HG03025 (cell line): ENCODE results near the gene ENTHD1.
"Not testable (repeated sequence)": the region's sequence is repeated elsewhere in the genome, so short reads cannot be mapped to it uniquely, and the experiment has no call there.

Source experiments
- ATAC-seq: cut with Tn5 transposase; IDR thresholded peaks from one replicate; pipeline ENCODE4 v1.9.1; 2021; ENCODE audit warnings: mild to moderate bottlenecking, moderate library complexity; ENCODE audit not compliant: unreplicated experiment, low FRiP score

The ENTHD1 gene

GRCh38 chr22:39901565-39902146 lies 8.1 kb upstream of the ENTHD1 start:
- no peak for ATAC-seq

DNA sequence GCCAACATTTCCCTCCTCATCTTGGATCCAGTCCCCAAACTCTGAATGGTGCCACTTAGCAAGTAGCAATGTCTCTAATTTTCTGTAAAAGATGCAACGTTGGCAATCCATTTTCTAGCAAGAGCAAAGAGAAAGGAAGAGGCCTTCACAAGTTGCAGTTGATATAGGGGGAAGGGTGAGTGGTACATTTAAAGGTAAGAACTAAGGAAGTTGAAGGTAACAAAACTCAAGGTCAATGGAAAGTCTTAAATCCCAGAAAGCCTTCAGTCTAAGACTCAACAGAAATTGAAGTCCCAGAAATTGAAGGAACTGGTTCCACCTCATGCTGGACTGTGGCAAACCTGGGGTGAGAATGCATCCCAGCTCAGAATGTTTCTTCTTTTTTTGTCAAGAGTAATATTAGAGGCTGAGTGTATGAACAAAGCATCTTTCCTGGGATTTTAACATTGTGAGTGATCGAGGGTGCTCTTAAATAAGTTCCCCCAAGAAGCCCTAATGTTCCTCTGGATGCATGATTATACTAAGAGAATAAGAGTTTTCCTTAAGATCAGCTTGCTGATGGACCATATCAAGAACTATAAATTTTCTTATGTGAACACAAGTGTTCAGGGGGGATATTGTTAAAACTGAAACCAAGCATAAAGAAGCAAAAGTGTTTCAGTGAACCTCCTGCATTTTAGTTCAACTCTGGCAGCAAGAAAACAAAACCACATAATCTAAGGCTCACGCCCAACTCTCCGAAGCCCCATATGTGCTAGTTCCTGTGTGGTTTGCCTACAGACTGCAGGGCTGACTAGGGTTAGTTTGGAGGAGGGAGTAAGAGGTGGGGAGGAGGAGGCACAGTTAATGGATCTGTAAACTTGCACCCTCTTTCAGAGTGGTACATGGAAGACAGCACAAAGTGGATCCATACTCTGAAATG lies 7.0 kb upstream of the ENTHD1 start, which contains the start of gene GRAP2:
GRAP2 (plus strand) TSS at position 779 of the 922 bp plus-strand sequence. CDS start 46,023 bp downstream, outside the sequence.
- peak; percentile 53 for ATAC-seq

- peak; percentile 64 for ATAC-seq
Measured at GRCh38 chr22:39898997-39899396, 5.4 kb upstream of the ENTHD1 start.

GRCh38 chr22:39897841-39898240 lies 4.3 kb upstream of the ENTHD1 start:
- ATAC-seq: no peak

DNA sequence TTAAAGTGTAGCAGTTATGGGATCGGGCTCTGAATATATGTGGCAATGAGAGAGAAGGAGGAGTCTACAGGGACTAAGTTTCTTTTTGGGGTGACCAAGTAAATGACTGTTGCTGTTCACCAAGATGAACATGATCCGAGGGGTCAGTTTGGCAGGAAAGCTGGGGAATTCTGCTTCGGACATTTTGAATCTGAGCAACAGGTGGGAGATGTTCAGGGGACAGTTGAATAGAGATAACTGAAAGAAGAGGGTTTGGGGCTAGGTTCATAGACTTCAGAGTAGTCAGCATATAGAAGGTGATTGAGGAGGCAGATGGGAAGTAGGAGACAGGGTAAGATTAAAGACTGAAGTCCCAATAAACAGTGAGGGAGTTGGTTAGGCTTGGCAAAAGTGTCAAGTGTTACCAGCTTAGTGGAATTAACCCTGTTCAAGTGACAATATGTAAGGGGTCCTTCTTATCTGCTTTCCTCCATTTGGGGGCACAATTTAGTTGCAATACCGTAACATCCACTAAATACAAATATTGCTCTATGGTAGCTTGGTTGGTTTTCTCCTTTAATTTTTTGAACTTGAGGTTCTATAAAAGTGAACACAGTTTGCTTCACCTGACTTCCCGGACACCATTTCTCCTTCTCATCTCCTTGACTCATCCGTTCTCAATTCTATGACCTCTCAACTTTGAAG lies 2.9 kb upstream of the ENTHD1 start:
- no peak for ATAC-seq

GRCh38 chr22:39895682-39896081 lies 2.1 kb upstream of the ENTHD1 start:
- no peak for ATAC-seq

DNA sequence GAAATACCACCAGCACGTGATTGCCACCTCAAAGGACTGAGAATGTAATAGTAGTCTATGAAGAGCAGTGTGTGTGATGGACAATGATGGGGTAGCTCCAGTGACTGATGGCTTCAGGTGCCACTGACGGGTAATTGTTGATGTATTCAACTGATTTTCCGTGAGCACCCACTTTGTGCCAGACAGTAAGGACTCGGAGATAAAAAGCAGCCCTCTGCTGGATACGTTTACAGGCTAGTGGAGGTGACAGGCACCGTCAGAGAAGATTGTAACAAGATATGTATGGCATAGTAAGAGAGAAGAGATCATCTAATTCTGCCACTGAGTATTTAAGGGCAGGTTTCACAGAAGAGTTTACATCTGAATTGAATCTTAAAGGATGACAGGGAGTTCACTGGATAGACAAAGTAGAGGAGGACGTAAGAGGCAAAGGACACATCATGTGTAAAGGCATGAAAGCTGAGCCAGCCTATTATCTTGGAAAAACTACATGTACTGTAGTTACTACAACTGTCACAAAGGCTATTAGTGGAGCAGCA lies 1.1 kb upstream of the ENTHD1 start:
- no peak for ATAC-seq

- not testable (repeated sequence) for ATAC-seq
Measured at GRCh38 chr22:39889924-39890323, 3.6 kb downstream of the ENTHD1 start.

DNA sequence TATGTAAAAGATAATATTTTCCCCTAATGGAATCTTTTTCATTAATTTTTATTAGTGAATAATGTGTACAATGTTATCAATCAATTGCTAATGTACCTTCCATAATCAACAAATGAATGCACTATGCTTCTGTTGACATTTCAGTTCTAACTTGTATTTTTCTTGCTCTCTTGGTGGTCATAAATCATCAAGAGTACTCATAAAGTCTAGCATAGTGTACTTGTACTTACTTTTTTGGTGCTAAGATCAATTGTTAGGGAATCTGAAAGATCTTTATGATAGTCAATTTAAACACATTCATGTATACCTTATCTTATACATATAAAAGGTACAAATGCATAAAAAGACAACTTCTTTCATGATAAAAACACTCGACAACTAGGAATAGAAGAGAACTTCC lies 10.5 kb downstream of the ENTHD1 start:
- ATAC-seq: no peak

GRCh38 chr22:39880722-39881121 lies 12.8 kb downstream of the ENTHD1 start:
- no peak for ATAC-seq

DNA sequence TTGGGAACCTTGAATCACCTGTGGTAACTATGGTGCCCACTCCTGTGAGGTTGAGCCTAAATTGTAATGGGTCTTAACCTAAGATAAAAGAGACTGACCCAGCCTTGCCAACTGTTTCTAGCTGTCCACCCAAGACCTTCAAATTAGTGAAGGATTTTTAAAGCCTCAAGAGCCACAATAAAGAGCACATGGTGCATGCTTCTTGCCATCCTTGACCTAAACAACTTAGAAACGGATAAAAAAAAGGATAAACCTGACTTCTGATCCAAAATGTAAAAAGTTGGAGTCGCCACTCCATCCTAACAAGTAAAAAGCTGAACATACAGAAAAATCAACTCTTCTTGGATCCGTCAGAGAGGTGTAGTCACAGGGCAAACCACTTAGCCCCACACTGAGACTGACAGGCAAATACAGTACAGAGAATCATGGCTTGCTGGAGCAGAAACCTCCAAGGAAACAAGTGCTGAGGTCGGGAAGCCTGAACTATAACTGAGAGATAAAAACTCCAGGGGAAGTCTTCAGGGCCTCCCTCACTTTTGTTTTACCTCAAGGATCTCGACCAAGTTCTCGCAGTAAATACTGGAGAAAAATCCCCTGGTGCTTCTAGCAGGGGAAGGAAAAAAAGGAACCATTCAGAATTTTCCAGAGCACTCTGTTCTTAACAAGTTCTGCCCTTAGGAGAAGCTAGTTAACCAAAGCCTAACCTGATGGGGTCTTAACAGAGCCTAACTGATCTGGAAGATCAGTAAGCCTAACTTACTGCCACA lies 16.3 kb downstream of the ENTHD1 start:
- no peak for ATAC-seq

- not testable (repeated sequence) for ATAC-seq
Measured at GRCh38 chr22:39875176-39875885, 18.2 kb downstream of the ENTHD1 start.

GRCh38 chr22:39873965-39874364 lies 19.6 kb downstream of the ENTHD1 start:
- ATAC-seq: no peak

DNA sequence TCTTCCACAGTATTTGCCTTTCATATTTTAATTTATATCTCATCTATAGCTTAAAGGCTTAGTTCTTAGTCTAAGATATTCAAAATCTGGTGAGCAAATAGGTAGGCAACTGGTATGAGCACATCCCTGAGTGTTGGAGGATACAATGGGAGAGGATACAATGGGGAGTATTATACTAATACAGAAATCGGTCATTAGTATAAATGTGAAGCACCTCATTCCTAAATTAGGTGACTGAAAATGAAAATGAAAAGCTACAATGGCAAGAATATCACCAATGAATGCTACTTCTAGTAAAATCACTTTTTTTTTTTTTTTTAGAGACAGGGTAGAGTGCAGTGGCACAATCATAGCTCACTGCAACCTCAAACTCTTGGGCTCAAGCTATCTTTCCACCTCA lies 21.0 kb downstream of the ENTHD1 start:
- no peak for ATAC-seq

GRCh38 chr22:39871008-39871798 lies 22.4 kb downstream of the ENTHD1 start:
- no peak for ATAC-seq

DNA sequence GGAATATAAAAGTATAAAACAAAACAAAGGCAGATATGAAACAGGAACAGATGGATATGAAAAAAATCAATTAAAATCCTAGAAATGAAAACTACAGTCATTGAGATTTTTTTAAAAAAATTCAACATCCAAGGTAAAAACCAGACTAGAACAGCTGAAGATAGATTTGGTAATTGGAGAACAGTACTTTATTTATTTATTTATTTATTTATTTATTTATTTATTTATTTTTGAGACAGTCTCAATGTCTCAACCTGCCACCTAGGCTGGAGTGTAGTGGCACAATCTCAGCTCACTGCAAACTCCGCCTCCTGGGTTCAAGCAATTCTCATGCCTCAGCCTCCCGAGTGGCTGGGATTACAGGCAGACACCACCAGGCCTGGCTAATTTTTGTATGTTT lies 23.8 kb downstream of the ENTHD1 start:
- ATAC-seq: not testable (repeated sequence)

DNA sequence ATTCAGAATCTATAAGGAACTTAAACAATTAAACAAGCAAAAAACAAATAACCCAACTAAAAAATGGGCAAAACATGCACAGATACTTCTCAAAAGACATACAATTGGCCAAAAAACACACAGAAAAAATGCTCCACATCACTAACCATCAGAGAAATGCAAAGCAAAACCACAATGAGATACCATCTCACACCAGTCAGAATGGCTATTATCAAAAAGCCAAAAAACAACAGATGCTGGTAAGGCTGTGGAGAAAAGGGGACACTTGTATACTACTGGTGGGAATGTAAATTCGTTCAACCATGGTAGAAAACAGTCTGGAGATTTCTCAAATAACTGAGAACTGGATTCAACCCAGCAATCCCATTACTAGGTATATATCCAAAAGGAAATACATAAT lies 24.8 kb downstream of the ENTHD1 start:
- no peak for ATAC-seq

GRCh38 chr22:39859903-39860588 lies 33.5 kb downstream of the ENTHD1 start:
- no peak for ATAC-seq
